ENCODE measurements around the gene CTCFL. TPM values are rescaled to one million over a fixed set of nuclear protein-coding genes. Genes with fewer than 3 reads are reported as not detected.

The CTCFL gene
- total and polyA plus RNA-seq, 2 donors (not counting 1 experiment from before 2014, with no cell fraction given) = not detected

GRCh38 chr20:57482148-57482547, 42.8 kb downstream of the CTCFL start:
- Histone ChIP-seq H3K79me2 (ENCODE audit: control insufficient read depth, insufficient read depth, low read length) (no peaks in the 10 kb centered on the region), H3K36me3 (ENCODE audit: control insufficient read depth, insufficient read depth, low read length) (no peaks in the 10 kb centered on the region), H3K4me2 (ENCODE audit: extremely low read depth, insufficient read depth, low read length) (no peak overlapping the region), H2AFZ (ENCODE audit: low read length) (no peak overlapping the region), H3K9me3 (ENCODE audit: control insufficient read depth, insufficient read depth, low read depth, low read length) (no peaks in the 10 kb centered on the region), H3K27ac (ENCODE audit: insufficient read depth, low read length) (no peak overlapping the region), H4K20me1 (ENCODE audit: control insufficient read depth, extremely low read depth, insufficient read depth, low read length) (no peaks in the 10 kb centered on the region), H3K27me3 (ENCODE audit: control insufficient read depth, insufficient read depth, low read length) (peaks cover 8% of the 10 kb centered on the region), H3K4me3 (replicated peaks in 1 of 4; ENCODE audit: control extremely low read depth in 1 of 4, insufficient read depth in 1 of 4, low read depth in 3 of 4, low read length in 4 of 4) (no peak overlapping the region), H3K9ac (ENCODE audit: insufficient read depth, low read length) (no peak overlapping the region), H3K4me1 (ENCODE audit: control insufficient read depth, extremely low read depth, insufficient read depth, low read length) (no peaks in the 10 kb centered on the region)
- no peak for TF ChIP-seq EZH2 (IDR thresholded peaks at IDR 0.05; ENCODE audit: low read length, missing control alignments)
- no peak for TF ChIP-seq CTCF (conservative IDR thresholded peaks at IDR 0.05 in 1 of 2, IDR thresholded peaks at IDR 0.05 in 1 of 2; ENCODE audit: low read depth in 1 of 2, low read length in 2 of 2)
- no peak for DNase-seq (ENCODE audit: low read depth in 2 of 2)

GRCh38 chr20:57481281-57481711, 43.6 kb downstream of the CTCFL start:
- Histone ChIP-seq H3K9ac (ENCODE audit: insufficient read depth, low read length) (no peak overlapping the region), H2AFZ (ENCODE audit: low read length) (no peak overlapping the region), H3K27me3 (ENCODE audit: control insufficient read depth, insufficient read depth, low read length) (peaks cover 8% of the 10 kb centered on the region), H3K4me3 (replicated peaks in 1 of 4; ENCODE audit: control extremely low read depth in 1 of 4, insufficient read depth in 1 of 4, low read depth in 3 of 4, low read length in 4 of 4) (no peak overlapping the region), H4K20me1 (ENCODE audit: control insufficient read depth, extremely low read depth, insufficient read depth, low read length) (no peaks in the 10 kb centered on the region), H3K4me1 (ENCODE audit: control insufficient read depth, extremely low read depth, insufficient read depth, low read length) (no peaks in the 10 kb centered on the region), H3K79me2 (ENCODE audit: control insufficient read depth, insufficient read depth, low read length) (no peaks in the 10 kb centered on the region), H3K9me3 (ENCODE audit: control insufficient read depth, insufficient read depth, low read depth, low read length) (no peaks in the 10 kb centered on the region), H3K4me2 (ENCODE audit: extremely low read depth, insufficient read depth, low read length) (no peak overlapping the region), H3K36me3 (ENCODE audit: control insufficient read depth, insufficient read depth, low read length) (no peaks in the 10 kb centered on the region), H3K27ac (ENCODE audit: insufficient read depth, low read length) (no peak overlapping the region)
- DNase-seq (ENCODE audit: low read depth in 2 of 2) = no peak
- TF ChIP-seq EZH2 (IDR thresholded peaks at IDR 0.05; ENCODE audit: low read length, missing control alignments) (no peak), CTCF (conservative IDR thresholded peaks at IDR 0.05 in 1 of 2, IDR thresholded peaks at IDR 0.05 in 1 of 2; ENCODE audit: low read depth in 1 of 2, low read length in 2 of 2) (no peak)

GRCh38 chr20:57480444-57481160, 44.3 kb downstream of the CTCFL start:
- Histone ChIP-seq H3K79me2 (ENCODE audit: control insufficient read depth, insufficient read depth, low read length) (no peaks in the 10 kb centered on the region), H3K27ac (ENCODE audit: insufficient read depth, low read length) (no peak overlapping the region), H3K36me3 (ENCODE audit: control insufficient read depth, insufficient read depth, low read length) (no peaks in the 10 kb centered on the region), H4K20me1 (ENCODE audit: control insufficient read depth, extremely low read depth, insufficient read depth, low read length) (no peaks in the 10 kb centered on the region), H3K9me3 (ENCODE audit: control insufficient read depth, insufficient read depth, low read depth, low read length) (no peaks in the 10 kb centered on the region), H3K4me3 (replicated peaks in 1 of 4; ENCODE audit: control extremely low read depth in 1 of 4, insufficient read depth in 1 of 4, low read depth in 3 of 4, low read length in 4 of 4) (no peak overlapping the region), H3K4me2 (ENCODE audit: extremely low read depth, insufficient read depth, low read length) (no peak overlapping the region), H3K9ac (ENCODE audit: insufficient read depth, low read length) (no peak overlapping the region), H3K4me1 (ENCODE audit: control insufficient read depth, extremely low read depth, insufficient read depth, low read length) (no peaks in the 10 kb centered on the region), H2AFZ (ENCODE audit: low read length) (no peak overlapping the region), H3K27me3 (ENCODE audit: control insufficient read depth, insufficient read depth, low read length) (peaks cover 8% of the 10 kb centered on the region)
- TF ChIP-seq EZH2 (IDR thresholded peaks at IDR 0.05; ENCODE audit: low read length, missing control alignments) (no peak), CTCF (conservative IDR thresholded peaks at IDR 0.05 in 1 of 2, IDR thresholded peaks at IDR 0.05 in 1 of 2; ENCODE audit: low read depth in 1 of 2, low read length in 2 of 2) (no peak)
- no peak for DNase-seq (ENCODE audit: low read depth in 2 of 2)

Data from fibroblast of lung (primary cell).